ENCODE data around the gene CCDC85A.

The CCDC85A gene

GRCh38 chr2:56195563-56195962 lies 11.8 kb downstream of the CCDC85A start:
- Histone ChIP-seq H3K27me3 (ENCODE audit: control insufficient read depth, insufficient read depth, low read length) (peaks cover 48% of the 10 kb centered on the region), H3K9me3 (ENCODE audit: control insufficient read depth, insufficient read depth, low read depth, low read length) (no peaks in the 10 kb centered on the region), H3K9ac (ENCODE audit: low read length) (no peak overlapping the region), H3K4me1 (ENCODE audit: control insufficient read depth, insufficient read depth, low read length) (no peaks in the 10 kb centered on the region), H3K27ac (ENCODE audit: low read depth, low read length) (no peak overlapping the region), H3K4me3 (ENCODE audit: low read depth, low read length) (no peak overlapping the region), H3K36me3 (ENCODE audit: control insufficient read depth, insufficient read depth, low read length) (no peaks in the 10 kb centered on the region)

- Histone ChIP-seq H3K27ac (ENCODE audit: low read depth, low read length) (no peak overlapping the region), H3K4me1 (ENCODE audit: control insufficient read depth, insufficient read depth, low read length) (no peaks in the 10 kb centered on the region), H3K9ac (ENCODE audit: low read length) (no peak overlapping the region), H3K27me3 (ENCODE audit: control insufficient read depth, insufficient read depth, low read length) (peaks cover 25% of the 10 kb centered on the region), H3K9me3 (ENCODE audit: control insufficient read depth, insufficient read depth, low read depth, low read length) (no peaks in the 10 kb centered on the region), H3K4me3 (ENCODE audit: low read depth, low read length) (no peak overlapping the region), H3K36me3 (ENCODE audit: control insufficient read depth, insufficient read depth, low read length) (no peaks in the 10 kb centered on the region)
Observed at GRCh38 chr2:56197816-56198215, 14.0 kb downstream of the CCDC85A start.

GRCh38 chr2:56198936-56199335 lies 15.1 kb downstream of the CCDC85A start:
- Histone ChIP-seq H3K4me1 (ENCODE audit: control insufficient read depth, insufficient read depth, low read length) (no peaks in the 10 kb centered on the region), H3K9me3 (ENCODE audit: control insufficient read depth, insufficient read depth, low read depth, low read length) (no peaks in the 10 kb centered on the region), H3K27me3 (ENCODE audit: control insufficient read depth, insufficient read depth, low read length) (peaks cover 14% of the 10 kb centered on the region), H3K36me3 (ENCODE audit: control insufficient read depth, insufficient read depth, low read length) (no peaks in the 10 kb centered on the region), H3K27ac (ENCODE audit: low read depth, low read length) (no peak overlapping the region), H3K9ac (ENCODE audit: low read length) (no peak overlapping the region), H3K4me3 (ENCODE audit: low read depth, low read length) (no peak overlapping the region)

GRCh38 chr2:56199492-56199891 lies 15.7 kb downstream of the CCDC85A start:
- no peaks in the 10 kb centered on the region for H3K36me3 ChIP-seq (ENCODE audit: control insufficient read depth, insufficient read depth, low read length)
- no peaks in the 10 kb centered on the region for H3K4me1 ChIP-seq (ENCODE audit: control insufficient read depth, insufficient read depth, low read length)
- no peak overlapping the region for H3K4me3 ChIP-seq (ENCODE audit: low read depth, low read length)
- peaks cover 9% of the 10 kb centered on the region for H3K27me3 ChIP-seq (ENCODE audit: control insufficient read depth, insufficient read depth, low read length)
- no peak overlapping the region for H3K9ac ChIP-seq (ENCODE audit: low read length)
- no peak overlapping the region for H3K27ac ChIP-seq (ENCODE audit: low read depth, low read length)
- H3K9me3 ChIP-seq (ENCODE audit: control insufficient read depth, insufficient read depth, low read depth, low read length), result no peaks in the 10 kb centered on the region

- H3K27me3 ChIP-seq (ENCODE audit: control insufficient read depth, insufficient read depth, low read length), result no peaks in the 10 kb centered on the region
- H3K9me3 ChIP-seq (ENCODE audit: control insufficient read depth, insufficient read depth, low read depth, low read length), result no peaks in the 10 kb centered on the region
- no peak overlapping the region for H3K27ac ChIP-seq (ENCODE audit: low read depth, low read length)
Observed at GRCh38 chr2:56202381-56203121, 18.8 kb downstream of the CCDC85A start.

GRCh38 chr2:56204556-56204955 lies 20.8 kb downstream of the CCDC85A start:
- H3K27ac ChIP-seq (ENCODE audit: low read depth, low read length), result no peak overlapping the region
- no peaks in the 10 kb centered on the region for H3K4me1 ChIP-seq (ENCODE audit: control insufficient read depth, insufficient read depth, low read length)
- no peaks in the 10 kb centered on the region for H3K36me3 ChIP-seq (ENCODE audit: control insufficient read depth, insufficient read depth, low read length)
- H3K27me3 ChIP-seq (ENCODE audit: control insufficient read depth, insufficient read depth, low read length), result no peaks in the 10 kb centered on the region
- H3K4me3 ChIP-seq (ENCODE audit: low read depth, low read length), result no peak overlapping the region
- no peak overlapping the region for H3K9ac ChIP-seq (ENCODE audit: low read length)
- H3K9me3 ChIP-seq (ENCODE audit: control insufficient read depth, insufficient read depth, low read depth, low read length), result no peaks in the 10 kb centered on the region

More at GRCh38 chr2:56202381-56203121, 18.8 kb downstream of the CCDC85A start:
- Histone ChIP-seq H3K4me1 (ENCODE audit: control insufficient read depth, insufficient read depth, low read length) (no peaks in the 10 kb centered on the region), H3K36me3 (ENCODE audit: control insufficient read depth, insufficient read depth, low read length) (no peaks in the 10 kb centered on the region), H3K9ac (ENCODE audit: low read length) (no peak overlapping the region), H3K4me3 (ENCODE audit: low read depth, low read length) (no peak overlapping the region)

GRCh38 chr2:56206250-56206649 lies 22.5 kb downstream of the CCDC85A start:
- no peaks in the 10 kb centered on the region for H3K4me1 ChIP-seq (ENCODE audit: control insufficient read depth, insufficient read depth, low read length)
- H3K9ac ChIP-seq (ENCODE audit: low read length), result no peak overlapping the region
- H3K27ac ChIP-seq (ENCODE audit: low read depth, low read length), result no peak overlapping the region
- no peak overlapping the region for H3K4me3 ChIP-seq (ENCODE audit: low read depth, low read length)
- H3K9me3 ChIP-seq (ENCODE audit: control insufficient read depth, insufficient read depth, low read depth, low read length), result no peaks in the 10 kb centered on the region
- no peaks in the 10 kb centered on the region for H3K27me3 ChIP-seq (ENCODE audit: control insufficient read depth, insufficient read depth, low read length)
- no peaks in the 10 kb centered on the region for H3K36me3 ChIP-seq (ENCODE audit: control insufficient read depth, insufficient read depth, low read length)

GRCh38 chr2:56207760-56208159 lies 24.0 kb downstream of the CCDC85A start:
- no peak overlapping the region for H3K9ac ChIP-seq (ENCODE audit: low read length)
- no peak overlapping the region for H3K27ac ChIP-seq (ENCODE audit: low read depth, low read length)
- H3K36me3 ChIP-seq (ENCODE audit: control insufficient read depth, insufficient read depth, low read length), result no peaks in the 10 kb centered on the region
- H3K27me3 ChIP-seq (ENCODE audit: control insufficient read depth, insufficient read depth, low read length), result no peaks in the 10 kb centered on the region
- no peaks in the 10 kb centered on the region for H3K9me3 ChIP-seq (ENCODE audit: control insufficient read depth, insufficient read depth, low read depth, low read length)
- H3K4me1 ChIP-seq (ENCODE audit: control insufficient read depth, insufficient read depth, low read length), result no peaks in the 10 kb centered on the region
- H3K4me3 ChIP-seq (ENCODE audit: low read depth, low read length), result no peak overlapping the region

GRCh38 chr2:56208380-56208779 lies 24.6 kb downstream of the CCDC85A start:
- Histone ChIP-seq H3K27ac (ENCODE audit: low read depth, low read length) (no peak overlapping the region), H3K4me3 (ENCODE audit: low read depth, low read length) (no peak overlapping the region), H3K27me3 (ENCODE audit: control insufficient read depth, insufficient read depth, low read length) (no peaks in the 10 kb centered on the region), H3K9me3 (ENCODE audit: control insufficient read depth, insufficient read depth, low read depth, low read length) (no peaks in the 10 kb centered on the region), H3K36me3 (ENCODE audit: control insufficient read depth, insufficient read depth, low read length) (no peaks in the 10 kb centered on the region), H3K4me1 (ENCODE audit: control insufficient read depth, insufficient read depth, low read length) (no peaks in the 10 kb centered on the region), H3K9ac (ENCODE audit: low read length) (no peak overlapping the region)

- H3K9ac ChIP-seq (ENCODE audit: low read length), result no peak overlapping the region
- no peaks in the 10 kb centered on the region for H3K36me3 ChIP-seq (ENCODE audit: control insufficient read depth, insufficient read depth, low read length)
- no peak overlapping the region for H3K4me3 ChIP-seq (ENCODE audit: low read depth, low read length)
- H3K4me1 ChIP-seq (ENCODE audit: control insufficient read depth, insufficient read depth, low read length), result no peaks in the 10 kb centered on the region
- H3K9me3 ChIP-seq (ENCODE audit: control insufficient read depth, insufficient read depth, low read depth, low read length), result no peaks in the 10 kb centered on the region
- no peaks in the 10 kb centered on the region for H3K27me3 ChIP-seq (ENCODE audit: control insufficient read depth, insufficient read depth, low read length)
- no peak overlapping the region for H3K27ac ChIP-seq (ENCODE audit: low read depth, low read length)
Observed at GRCh38 chr2:56209701-56210100, 25.9 kb downstream of the CCDC85A start.

GRCh38 chr2:56210291-56210690 lies 26.5 kb downstream of the CCDC85A start:
- Histone ChIP-seq H3K27ac (ENCODE audit: low read depth, low read length) (no peak overlapping the region), H3K9me3 (ENCODE audit: control insufficient read depth, insufficient read depth, low read depth, low read length) (no peaks in the 10 kb centered on the region), H3K4me3 (ENCODE audit: low read depth, low read length) (no peak overlapping the region), H3K9ac (ENCODE audit: low read length) (no peak overlapping the region), H3K27me3 (ENCODE audit: control insufficient read depth, insufficient read depth, low read length) (no peaks in the 10 kb centered on the region), H3K4me1 (ENCODE audit: control insufficient read depth, insufficient read depth, low read length) (no peaks in the 10 kb centered on the region), H3K36me3 (ENCODE audit: control insufficient read depth, insufficient read depth, low read length) (no peaks in the 10 kb centered on the region)
